IPS-NIHi7 (cell line): ENCODE results near the gene AARSD1.
A peak's percentile ranks its signal among the peaks of the same experiment; 100 is the strongest.
"Not testable (repeated sequence)": the region's sequence is repeated elsewhere in the genome, so short reads cannot be mapped to it uniquely, and the experiment has no call there.

Source experiments
- DNase-seq: peaks from one replicate; pipeline ENCODE4 v3.0.0; 2012; ENCODE audit warnings: mixed read lengths; ENCODE audit errors: extremely low spot score

Gene AARSD1

GRCh38 chr17:42980766-42981397, 16.6 kb upstream of the AARSD1 start:
- DNase-seq, result peak; percentile 73

- peak; percentile 96 for DNase-seq
Observed at GRCh38 chr17:42980274-42980765, 16.1 kb upstream of the AARSD1 start, which contains the start of gene RUNDC1. Gene RUNDC1 (plus strand): TSS chr17:42980565. CDS start chr17:42980577, 12 bp downstream.

DNA sequence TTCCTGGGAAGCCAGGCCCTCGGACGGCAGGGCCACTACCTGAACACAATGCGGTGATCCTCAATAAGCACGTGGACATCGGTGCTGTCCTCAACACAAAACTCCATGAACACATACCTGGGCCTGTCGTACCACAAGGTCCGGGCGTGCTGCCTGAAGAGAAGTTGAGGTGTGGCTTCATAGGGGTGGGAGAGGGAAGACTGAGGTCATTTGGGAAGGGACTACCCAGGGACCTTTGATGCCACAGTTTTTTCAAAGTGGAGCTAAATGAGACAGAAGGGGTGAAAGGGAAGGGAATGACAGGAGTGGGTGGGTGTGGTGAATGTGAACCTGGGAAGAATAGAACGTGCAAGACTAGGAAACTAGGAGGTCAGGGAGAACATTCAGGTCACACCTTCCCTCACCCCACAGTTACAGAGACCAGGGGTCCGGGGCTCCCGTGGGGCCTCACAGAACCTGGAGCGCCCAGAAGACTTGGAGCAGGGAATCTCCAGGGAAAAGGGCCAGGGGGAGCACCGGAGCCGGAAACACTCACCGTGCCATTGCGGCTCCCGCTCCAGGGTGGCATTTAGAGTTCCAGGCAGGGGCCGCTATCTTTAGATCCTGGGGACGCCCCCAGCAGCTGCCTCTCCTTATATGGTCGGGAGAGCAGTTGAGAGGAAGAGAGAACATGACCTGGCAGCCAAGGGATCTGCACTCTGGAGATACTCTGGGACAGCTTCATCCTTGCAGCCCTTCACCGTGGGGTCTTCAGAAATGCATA, 15.4 kb upstream of the AARSD1 start, which contains the start of gene PTGES3L:
Gene PTGES3L, minus strand, starts transcription at position 570 of the 763 bp plus-strand sequence. Its CDS starts 27 bp downstream, at position 543.
- peak; percentile 84 for DNase-seq

DNA sequence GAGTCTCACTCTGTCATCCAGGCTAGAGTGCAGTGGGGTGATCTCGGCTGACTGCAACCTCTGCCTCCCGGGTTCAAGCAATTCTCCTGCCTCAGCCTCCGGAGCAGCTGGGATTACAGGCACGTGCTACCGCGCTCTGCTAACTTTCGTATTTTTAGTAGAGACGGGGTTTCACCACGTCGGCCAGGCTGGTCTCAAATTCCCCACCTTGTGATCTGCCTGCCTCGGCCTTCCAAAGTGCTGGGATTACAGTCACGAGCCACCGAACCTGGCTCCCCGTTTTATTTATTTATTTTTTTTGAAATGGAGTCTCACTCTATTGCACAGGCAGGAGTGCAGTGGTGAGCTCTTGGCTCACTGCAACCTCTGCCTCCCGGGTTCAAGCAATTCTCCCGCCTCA, 11.4 kb upstream of the AARSD1 start:
- DNase-seq, result not testable (repeated sequence)

GRCh38 chr17:42975265-42975664, 11.0 kb upstream of the AARSD1 start:
- DNase-seq, result no peak

- DNase-seq, result not testable (repeated sequence)
Observed at GRCh38 chr17:42973323-42973722, 9.1 kb upstream of the AARSD1 start.

- no peak for DNase-seq
Observed at GRCh38 chr17:42971589-42971988, 7.3 kb upstream of the AARSD1 start.

DNA sequence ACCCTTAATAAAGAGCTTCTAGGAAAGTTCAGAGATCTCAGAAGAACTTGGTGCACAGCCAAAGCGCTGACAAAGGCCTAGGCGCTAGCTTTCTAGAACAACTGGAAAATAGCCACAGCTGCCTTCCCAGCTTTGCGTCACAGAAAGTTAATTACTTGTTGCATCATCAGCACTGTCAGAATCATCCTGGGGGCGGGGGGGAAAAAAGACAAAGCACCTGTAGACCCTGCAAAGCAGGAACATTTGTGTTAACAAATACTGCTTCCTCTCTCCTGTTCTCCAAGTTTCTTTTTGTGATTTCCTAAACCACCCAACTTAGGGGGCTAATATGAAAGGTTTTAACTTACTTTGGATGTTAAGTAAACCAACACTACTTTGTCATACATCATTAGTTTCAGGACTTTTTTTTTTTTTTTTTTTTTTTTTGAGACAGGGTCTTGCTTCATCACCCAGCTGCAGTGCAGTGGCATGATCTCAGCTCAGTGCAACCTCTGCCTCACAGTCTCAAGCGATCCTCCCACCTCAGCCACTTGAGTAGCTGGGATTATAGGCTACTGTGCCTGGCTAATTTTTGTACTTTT, 4.8 kb upstream of the AARSD1 start:
- DNase-seq, result no peak

DNA sequence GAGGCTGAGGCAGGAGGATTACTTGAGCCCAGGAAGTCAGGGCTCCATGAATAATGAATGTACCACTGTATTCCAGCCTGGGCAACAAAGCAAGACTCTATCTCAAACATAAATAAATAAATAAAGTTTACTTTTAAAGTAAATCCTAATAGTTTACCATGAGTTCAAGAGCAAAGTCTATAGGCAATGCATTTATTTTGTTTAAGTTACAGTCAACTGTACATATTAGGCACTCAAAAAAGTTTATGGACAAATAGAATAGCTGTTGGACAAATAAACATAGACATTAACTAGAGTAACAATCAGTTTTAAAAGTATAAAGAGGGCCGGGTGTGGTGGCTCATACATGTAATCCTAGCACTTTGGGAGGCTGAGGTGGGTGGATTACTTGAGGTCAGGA, 3.7 kb upstream of the AARSD1 start:
- DNase-seq, result no peak

DNA sequence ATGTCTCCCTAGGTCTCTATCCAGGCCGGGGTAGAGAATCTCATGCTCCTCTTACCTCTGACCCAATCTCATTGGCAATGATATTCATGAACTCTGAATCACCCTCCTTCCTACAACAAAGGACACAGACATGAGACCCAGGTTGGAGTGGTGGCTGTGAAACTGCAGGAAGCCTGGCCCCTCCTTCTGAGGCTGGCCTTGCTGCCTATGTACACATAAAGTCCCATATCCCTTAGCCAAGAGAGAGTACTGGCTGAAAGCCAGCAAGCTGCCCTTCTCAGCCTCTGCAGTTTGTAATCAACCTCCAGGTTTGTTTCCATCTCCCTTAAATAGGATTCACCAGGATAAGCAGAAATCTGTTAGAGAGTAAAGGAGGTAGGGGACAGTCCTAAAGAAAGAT, 10.6 kb downstream of the AARSD1 start:
- DNase-seq, result no peak

DNA sequence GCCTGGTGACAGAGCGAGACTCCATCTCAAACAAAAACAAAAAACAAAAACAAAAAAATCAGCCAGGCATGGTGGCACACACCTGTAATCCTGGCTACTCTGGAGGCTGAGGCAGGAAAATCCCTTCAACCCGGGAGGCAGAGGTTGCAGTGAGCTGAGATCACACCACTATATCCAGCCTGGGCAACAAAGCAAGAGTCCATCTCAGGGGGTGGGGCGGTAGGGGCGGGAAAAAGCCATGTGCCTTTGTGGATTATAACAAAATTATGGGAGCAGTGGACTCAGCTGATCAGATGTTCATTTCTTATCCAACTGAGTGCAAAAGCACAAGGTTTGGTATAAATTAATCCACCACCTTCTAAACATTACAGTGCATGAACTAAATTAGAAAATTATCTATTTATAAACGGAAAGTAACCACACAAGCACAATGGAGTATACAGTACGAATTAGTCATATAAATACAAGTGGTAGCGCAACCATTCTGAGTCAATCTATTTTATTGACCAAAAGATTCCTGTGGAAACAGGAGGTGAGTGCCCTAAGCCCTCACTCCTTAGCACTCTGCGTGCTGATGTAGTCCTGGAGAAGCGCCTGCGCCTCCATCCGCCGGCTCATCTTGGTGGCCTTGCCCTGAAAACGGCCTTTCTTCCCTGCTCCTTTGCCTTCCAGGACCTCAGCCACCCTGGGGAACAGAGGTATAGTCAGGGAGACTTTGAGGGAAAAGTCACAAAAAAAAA, 14.0 kb downstream of the AARSD1 start:
- DNase-seq, result no peak

- DNase-seq, result no peak
Observed at GRCh38 chr17:42946812-42947211, 17.4 kb downstream of the AARSD1 start.

- DNase-seq, result no peak
Observed at GRCh38 chr17:42944211-42944610, 20.0 kb downstream of the AARSD1 start.

DNA sequence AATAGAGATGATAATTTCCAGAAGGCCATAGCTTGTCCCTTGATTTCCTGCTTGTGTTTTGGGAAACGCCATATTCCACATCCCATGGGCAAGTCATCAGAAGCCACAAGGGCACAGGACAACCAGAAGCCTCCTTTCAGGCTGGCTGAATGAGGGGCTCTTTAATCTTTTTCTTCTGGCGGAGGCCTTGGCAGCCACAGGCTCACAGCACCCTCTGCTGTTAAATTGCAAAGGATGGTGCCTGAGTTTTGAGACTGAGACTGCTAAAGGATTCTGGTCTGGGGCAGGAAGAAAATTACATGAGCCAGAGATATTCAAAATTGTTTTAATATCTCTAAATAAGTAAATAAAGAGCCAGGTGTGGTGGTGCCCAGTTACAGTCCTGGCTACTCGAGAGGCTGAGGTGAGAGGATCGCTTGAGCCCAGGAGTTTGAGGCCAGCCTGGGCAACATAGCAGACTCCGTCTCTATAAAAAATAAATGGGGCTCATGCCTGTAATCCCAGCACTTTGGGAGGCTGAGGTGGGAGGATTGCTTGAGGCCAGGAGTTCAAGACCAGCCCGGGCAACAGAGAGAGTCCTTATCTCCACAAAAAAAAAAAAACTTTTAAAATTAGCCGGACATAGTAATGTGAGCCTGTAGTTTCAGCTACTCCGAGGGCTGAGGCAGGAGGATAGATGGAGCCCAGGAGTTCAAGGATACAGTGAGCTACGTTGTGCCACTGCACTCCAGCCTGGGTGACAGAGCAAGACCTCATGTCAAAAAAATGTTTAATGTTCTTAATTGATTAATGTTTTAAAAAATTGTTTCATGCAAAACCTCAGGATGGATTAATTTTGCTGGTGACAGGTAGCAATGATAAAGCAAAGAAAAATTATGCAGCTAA, 26.3 kb downstream of the AARSD1 start:
- DNase-seq, result peak; percentile 87

DNA sequence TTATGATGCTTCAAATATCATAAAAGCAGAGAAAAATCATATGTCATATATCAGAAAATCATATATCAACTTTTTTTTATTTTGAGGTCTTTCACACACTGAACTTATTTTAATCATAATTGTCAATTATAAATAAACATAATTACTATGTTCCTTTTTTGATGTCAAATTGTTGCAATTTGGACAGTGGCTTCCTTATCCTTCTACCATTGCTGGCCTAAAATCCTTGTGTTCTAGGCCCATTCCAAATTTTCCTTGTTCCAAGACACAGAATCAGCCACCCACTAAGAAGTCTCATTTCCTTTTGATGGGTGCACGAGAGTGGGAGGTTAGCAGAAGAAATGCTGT, 34.8 kb downstream of the AARSD1 start:
- no peak for DNase-seq

DNA sequence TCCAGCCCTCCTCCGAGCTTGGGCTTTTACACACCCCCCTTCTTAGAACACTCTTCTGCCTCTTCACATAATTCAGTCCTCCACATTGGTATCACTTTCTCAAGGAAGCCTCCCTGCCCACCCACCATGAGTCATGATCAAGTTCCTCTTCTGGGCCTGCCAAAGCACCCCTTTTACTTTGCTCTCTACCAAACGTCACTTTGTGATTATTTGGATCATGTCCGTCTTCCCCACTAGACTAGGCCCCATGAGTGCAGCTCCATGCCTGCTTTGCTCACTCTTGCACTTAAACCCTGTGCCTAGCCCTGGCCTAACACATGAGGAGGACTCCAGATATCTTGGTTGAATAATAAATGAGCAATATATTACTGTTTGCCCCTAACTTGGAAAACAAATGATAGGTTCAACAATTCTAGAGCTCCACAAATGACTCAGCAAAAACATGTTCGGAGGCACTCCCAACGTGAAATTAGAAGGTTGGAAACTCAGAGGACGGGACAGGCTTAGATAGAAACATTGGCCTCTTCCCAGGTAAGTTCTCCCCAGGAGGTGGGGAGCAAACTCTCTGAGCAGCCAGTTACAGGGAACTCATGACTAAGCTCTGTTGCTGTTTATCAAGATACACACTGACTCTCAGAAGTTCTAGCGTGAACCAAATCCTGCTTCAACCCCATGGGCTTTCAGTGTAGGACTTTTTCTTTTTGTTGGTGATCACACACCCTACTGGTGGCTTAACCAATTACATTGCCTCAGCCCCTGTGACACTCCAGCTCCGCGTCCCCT, 35.3 kb downstream of the AARSD1 start:
- peak; percentile 85 for DNase-seq

DNA sequence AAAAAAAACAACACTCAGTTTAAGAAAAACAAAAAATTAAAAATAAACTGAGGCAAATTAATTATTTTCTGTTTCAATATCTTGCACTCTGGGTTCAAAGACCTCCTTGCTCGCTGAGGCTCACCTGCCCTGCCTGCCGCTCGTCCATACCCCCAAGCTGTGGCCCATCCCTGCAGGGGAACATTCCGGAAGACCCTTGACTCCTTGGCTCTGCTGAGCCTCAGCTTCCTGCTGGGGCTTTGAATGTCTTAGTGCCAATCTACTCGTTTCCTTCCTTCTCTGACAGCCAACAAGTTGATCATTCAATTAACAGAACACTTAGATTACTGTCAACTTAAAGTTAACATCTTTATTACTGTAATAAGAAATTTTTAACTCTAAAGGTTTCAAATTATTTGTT, 39.4 kb downstream of the AARSD1 start:
- DNase-seq, result no peak

DNA sequence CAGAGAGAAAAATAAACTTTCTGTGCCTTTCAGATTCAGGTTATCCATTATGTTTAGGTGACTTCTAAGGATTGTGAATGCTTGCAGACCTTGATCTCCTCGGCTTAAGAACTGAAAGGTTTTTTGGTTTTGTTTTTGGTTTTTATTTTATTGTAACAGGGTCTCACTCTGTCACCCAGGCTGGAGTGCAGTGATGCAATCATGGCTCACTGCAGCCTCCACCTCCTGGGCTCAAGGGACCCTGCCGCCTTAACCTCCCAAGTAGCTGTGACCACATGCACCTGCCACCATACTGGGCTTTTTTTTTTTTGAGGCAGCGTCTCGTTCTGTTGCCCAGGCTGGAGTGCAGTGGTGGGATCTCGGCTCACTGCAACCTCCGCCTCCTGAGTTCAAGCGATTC, 40.8 kb downstream of the AARSD1 start:
- DNase-seq, result not testable (repeated sequence)

GRCh38 chr17:42922294-42922693, 42.0 kb downstream of the AARSD1 start:
- no peak for DNase-seq

- DNase-seq, result no peak
Observed at GRCh38 chr17:42920922-42921321, 43.3 kb downstream of the AARSD1 start.
